PC-3 (cell line): Measurements from ENCODE around the gene TSPAN16. TPM values are rescaled to one million over a fixed set of nuclear protein-coding genes. Genes with fewer than 3 reads are reported as not detected.

Experiments
- ATAC-seq: fragments of 200-7000 bp; cut with Tn5 transposase; 2 replicates; pipeline ENCODE4 v1.9.1; 2020; ENCODE audit warnings: mild to moderate bottlenecking, moderate library complexity
- BruUV-seq: library from RNA; stranded (reverse); fragments of 400-500 nt; replicated peaks from 2 replicates; lab custom pipeline; 2021; lab: Mats Ljungman, UMichigan
- CTCF ChIA-PET: fragments of 300-600 bp; sonication (Branson Sonifier 250); formaldehyde crosslinking; loops from one replicate; lab custom pipeline; 2022; ENCODE audit warnings: antibody characterized with exemption; lab: Charles Lee
- POLR2A ChIA-PET: fragments of 300-600 bp; sonication (Branson Sonifier 250); formaldehyde crosslinking; loops from one replicate; lab custom pipeline; 2022; ENCODE audit warnings: antibody characterized with exemption; ENCODE audit not compliant: unreplicated experiment; lab: Charles Lee
- DNase-seq: peaks from one replicate; pipeline ENCODE4 v3.0.0-alpha.2; 2015
- H2AFZ ChIP-seq: fragments of 300-600 bp; sonication (generic); 2 replicates; pipeline ENCODE4 v1.6.0; 2016; ENCODE audit warnings: antibody characterized with exemption, low read length
- H3F3A ChIP-seq: fragments of 300-600 bp; sonication (generic); one replicate; pipeline ENCODE4 v1.6.0; 2017; ENCODE audit warnings: antibody characterized with exemption, low read length, control low read depth, mild to moderate bottlenecking; ENCODE audit not compliant: unreplicated experiment
- H3K27ac ChIP-seq: fragments of 300-600 bp; sonication (generic); 2 replicates; pipeline ENCODE4 v1.5.1; 2016; ENCODE audit warnings: mild to moderate bottlenecking, low read length
- H3K27me3 ChIP-seq: fragments of 300-600 bp; sonication (generic); 2 replicates; pipeline ENCODE4 v1.6.1; 2016; ENCODE audit warnings: low read length, mixed read lengths
- H3K36me3 ChIP-seq: fragments of 300-600 bp; sonication (generic); 2 replicates; pipeline ENCODE4 v1.6.1; 2016; ENCODE audit warnings: low read depth, mixed run types, low read length, mixed read lengths
- H3K4me1 ChIP-seq: fragments of 300-600 bp; sonication (generic); 2 replicates; pipeline ENCODE4 v1.5.1; 2016; ENCODE audit warnings: low read length; ENCODE audit not compliant: insufficient read depth
- H3K4me2 ChIP-seq: fragments of 300-600 bp; sonication (generic); 2 replicates; pipeline ENCODE4 v1.6.0; 2016; ENCODE audit warnings: low read length
- H3K4me3 ChIP-seq: fragments of 300-600 bp; sonication (generic); 2 replicates; pipeline ENCODE4 v1.5.1; 2016; ENCODE audit warnings: mild to moderate bottlenecking, low read length, mixed read lengths
- H3K79me2 ChIP-seq: fragments of 300-600 bp; sonication (generic); 2 replicates; pipeline ENCODE4 v1.6.1; 2017; ENCODE audit warnings: low read length, mixed read lengths
- H3K9ac ChIP-seq: fragments of 300-600 bp; sonication (generic); 2 replicates; pipeline ENCODE4 v1.6.0; 2016; ENCODE audit warnings: mild to moderate bottlenecking, low read length
- H3K9me2 ChIP-seq: fragments of 300-600 bp; sonication (generic); replicated peaks from 2 replicates; pipeline ENCODE4 v1.6.1; 2016; ENCODE audit warnings: mixed run types, low read length, mixed read lengths
- H3K9me3 ChIP-seq: fragments of 300-600 bp; sonication (generic); 2 replicates; pipeline ENCODE4 v1.6.1; 2016; ENCODE audit warnings: low read length, mixed read lengths
- H4K20me1 ChIP-seq: fragments of 300-600 bp; sonication (generic); 2 replicates; pipeline ENCODE4 v1.6.1; 2016; ENCODE audit warnings: low read length, mixed read lengths
- EZH2 ChIP-seq: fragments of 300-600 bp; sonication (generic); IDR thresholded peaks from one replicate; pipeline ENCODE4 v1.6.1; 2017; ENCODE audit warnings: antibody characterized with exemption, mild to moderate bottlenecking, low read length; ENCODE audit not compliant: unreplicated experiment
- EZH2phosphoT487 ChIP-seq: fragments of 300-600 bp; sonication (generic); IDR thresholded peaks from 2 replicates; pipeline ENCODE4 v1.6.1; 2018; ENCODE audit warnings: mild to moderate bottlenecking, antibody characterized with exemption, low read length, borderline replicate concordance
- intact Hi-C: fragments of 100-400 bp; cut with micrococcal nuclease; formaldehyde crosslinking; loops from 2 replicates; pipeline ENCODE4 v1.9.0; 2023
- total RNA-seq: library from RNA; depleted of rRNA; stranded (reverse); fragments of >200 nt; gene quantifications from 2 replicates; pipeline ENCODE4 v1.2.3, GENCODE V29; 2014
- TF ChIP-seq, protein P1 (sequence below): fragments of 300-600 bp; sonication (generic); conservative IDR thresholded peaks from 2 replicates; pipeline ENCODE4 v1.5.1; 2017; ENCODE audit warnings: antibody characterized with exemption, low read depth, mild to moderate bottlenecking, low read length

Gene TSPAN16
- total RNA-seq, 1 experiment from 2014 or later: not detected

GRCh38 chr19:11257846-11258380, 38.0 kb upstream of the TSPAN16 start:
- peaks cover 9% of the 10 kb centered on the region; the same call in 1 of the 2 replicates for H3K4me1 ChIP-seq
- no peak overlapping the region for H3K9ac ChIP-seq
- H3K36me3 ChIP-seq: no peaks in the 10 kb centered on the region
- DNase-seq (no peak), ATAC-seq (no peak)
- no peaks in the 10 kb centered on the region for H3K9me2 ChIP-seq
- H3K9me3 ChIP-seq: no peaks in the 10 kb centered on the region
- no peak overlapping the region for H3K4me3 ChIP-seq
- no peak overlapping the region for H3K27ac ChIP-seq
- H3K27me3 ChIP-seq: no peaks in the 10 kb centered on the region
- H3F3A ChIP-seq: no peaks in the 10 kb centered on the region
- intact Hi-C loops: no loop called here
- H4K20me1 ChIP-seq: no peaks in the 10 kb centered on the region
- H3K4me2 ChIP-seq: no peak overlapping the region
- ChIA-PET POLR2A (interaction anchor here (0.6 to 0.7 kb wide), 2 partner anchors 36 to 83 kb away, joined by 3 to 6 read pairs; no protein-coding TSS in a partner anchor), CTCF (no interaction called here)
- peaks cover 7% of the 10 kb centered on the region; the same call in 1 of the 2 replicates for H3K79me2 ChIP-seq
- H2AFZ ChIP-seq: no peak overlapping the region
- TF ChIP-seq EZH2: no peak
- TF ChIP-seq, protein P1, sequence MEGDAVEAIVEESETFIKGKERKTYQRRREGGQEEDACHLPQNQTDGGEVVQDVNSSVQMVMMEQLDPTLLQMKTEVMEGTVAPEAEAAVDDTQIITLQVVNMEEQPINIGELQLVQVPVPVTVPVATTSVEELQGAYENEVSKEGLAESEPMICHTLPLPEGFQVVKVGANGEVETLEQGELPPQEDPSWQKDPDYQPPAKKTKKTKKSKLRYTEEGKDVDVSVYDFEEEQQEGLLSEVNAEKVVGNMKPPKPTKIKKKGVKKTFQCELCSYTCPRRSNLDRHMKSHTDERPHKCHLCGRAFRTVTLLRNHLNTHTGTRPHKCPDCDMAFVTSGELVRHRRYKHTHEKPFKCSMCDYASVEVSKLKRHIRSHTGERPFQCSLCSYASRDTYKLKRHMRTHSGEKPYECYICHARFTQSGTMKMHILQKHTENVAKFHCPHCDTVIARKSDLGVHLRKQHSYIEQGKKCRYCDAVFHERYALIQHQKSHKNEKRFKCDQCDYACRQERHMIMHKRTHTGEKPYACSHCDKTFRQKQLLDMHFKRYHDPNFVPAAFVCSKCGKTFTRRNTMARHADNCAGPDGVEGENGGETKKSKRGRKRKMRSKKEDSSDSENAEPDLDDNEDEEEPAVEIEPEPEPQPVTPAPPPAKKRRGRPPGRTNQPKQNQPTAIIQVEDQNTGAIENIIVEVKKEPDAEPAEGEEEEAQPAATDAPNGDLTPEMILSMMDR: no peak
- TF ChIP-seq EZH2phosphoT487: no peak
- no TSS peak for BruUV-seq

GRCh38 chr19:11260996-11261395, 35.0 kb upstream of the TSPAN16 start:
- Histone ChIP-seq H3K79me2 (peaks cover 7% of the 10 kb centered on the region; the same call in 1 of the 2 replicates), H3K4me2 (no peak overlapping the region), H3K4me3 (no peak overlapping the region), H4K20me1 (no peaks in the 10 kb centered on the region), H3K27ac (no peak overlapping the region), H3K36me3 (no peaks in the 10 kb centered on the region), H3K4me1 (peaks cover 27% of the 10 kb centered on the region), H3K9ac (no peak overlapping the region), H3K9me2 (no peaks in the 10 kb centered on the region), H3K27me3 (no peaks in the 10 kb centered on the region), H3K9me3 (no peaks in the 10 kb centered on the region), H2AFZ (no peak overlapping the region), H3F3A (no peaks in the 10 kb centered on the region)
- intact Hi-C loops: no loop called here
- TF ChIP-seq, protein P1: no peak
- TF ChIP-seq EZH2phosphoT487 (no peak), EZH2 (no peak)
- DNase-seq: no peak
- ChIA-PET POLR2A (no interaction called here), CTCF (no interaction called here)
- no peak for ATAC-seq
- BruUV-seq: no TSS peak

- peak overlapping the region; percentile 81 for H3K9ac ChIP-seq
- H3K79me2 ChIP-seq: peaks cover 7% of the 10 kb centered on the region; the same call in 1 of the 2 replicates
- ATAC-seq: no peak
- peak overlapping the region; percentile 95 for H3K4me3 ChIP-seq
- POLR2A ChIA-PET: no interaction called here
- peak overlapping the region; percentile 99 for H3K4me2 ChIP-seq
- TSS peak; percentile 34 for BruUV-seq
- H4K20me1 ChIP-seq: no peaks in the 10 kb centered on the region
- no peaks in the 10 kb centered on the region for H3K9me2 ChIP-seq
- no peaks in the 10 kb centered on the region for H3K9me3 ChIP-seq
- intact Hi-C loops: no loop called here
- DNase-seq: no peak
- no peaks in the 10 kb centered on the region for H3K27me3 ChIP-seq
- H3F3A ChIP-seq: no peaks in the 10 kb centered on the region
- no peaks in the 10 kb centered on the region for H3K36me3 ChIP-seq
- TF ChIP-seq EZH2phosphoT487: no peak
- peak overlapping the region; percentile 94 for H2AFZ ChIP-seq
- no peak overlapping the region for H3K27ac ChIP-seq
- CTCF ChIA-PET: no interaction called here
- peaks cover 32% of the 10 kb centered on the region for H3K4me1 ChIP-seq
These were observed 34.5 kb upstream of the TSPAN16 start for GRCh38 chr19:11261431-11261970.
